ENCODE data around the gene MAP7.

Gene MAP7

GRCh38 chr6:136501514-136501913 is 48.7 kb downstream of the MAP7 start:
- no peak overlapping the region for H2AFZ ChIP-seq (ENCODE audit: low read length)
- no peaks in the 10 kb centered on the region for H3K9me2 ChIP-seq (replicated peaks; ENCODE audit: insufficient read depth, low read length)
- no peak overlapping the region for H3K4me3 ChIP-seq (ENCODE audit: low read length)
- no peak overlapping the region for H3K4me2 ChIP-seq (ENCODE audit: low read depth, low read length)
- H3K4me1 ChIP-seq (ENCODE audit: low read length), result peaks cover 25% of the 10 kb centered on the region; the same call in 1 of the 2 replicates
- DNase-seq, result no peak
- no peaks in the 10 kb centered on the region for H3K9me3 ChIP-seq (replicated peaks; ENCODE audit: insufficient read depth, low read length)
- no peaks in the 10 kb centered on the region for H3F3A ChIP-seq (ENCODE audit: insufficient read depth, low read length)
- no peaks in the 10 kb centered on the region for H3K27me3 ChIP-seq (replicated peaks; ENCODE audit: insufficient read depth, low read length)
- no peaks in the 10 kb centered on the region for H4K20me1 ChIP-seq (ENCODE audit: insufficient read depth, low read length)
- TF ChIP-seq EZH2 (optimal IDR thresholded peaks at IDR 0.05; ENCODE audit: low read depth, low read length), result no peak
- TF ChIP-seq EZH2phosphoT487 (IDR thresholded peaks at IDR 0.05; ENCODE audit: low read length), result no peak
- no peak for TF ChIP-seq CTCF (IDR thresholded peaks at IDR 0.05; ENCODE audit: low read length)
- H3K27ac ChIP-seq (ENCODE audit: low read length), result no peak overlapping the region
- H3K9ac ChIP-seq (ENCODE audit: low read length), result no peak overlapping the region
- H3K36me3 ChIP-seq (replicated peaks; ENCODE audit: insufficient read depth, low read length), result no peaks in the 10 kb centered on the region
- H3K79me2 ChIP-seq (ENCODE audit: low read length), result no peaks in the 10 kb centered on the region; the same call in 1 of the 2 replicates

GRCh38 chr6:136501096-136501495 is 49.1 kb downstream of the MAP7 start:
- H3K9me2 ChIP-seq (replicated peaks; ENCODE audit: insufficient read depth, low read length), result no peaks in the 10 kb centered on the region
- H2AFZ ChIP-seq (ENCODE audit: low read length), result no peak overlapping the region
- no peak overlapping the region for H3K9ac ChIP-seq (ENCODE audit: low read length)
- no peak for DNase-seq
- no peaks in the 10 kb centered on the region; the same call in 1 of the 2 replicates for H3K79me2 ChIP-seq (ENCODE audit: low read length)
- no peaks in the 10 kb centered on the region for H4K20me1 ChIP-seq (ENCODE audit: insufficient read depth, low read length)
- H3K27ac ChIP-seq (ENCODE audit: low read length), result no peak overlapping the region
- no peaks in the 10 kb centered on the region for H3F3A ChIP-seq (ENCODE audit: insufficient read depth, low read length)
- H3K4me3 ChIP-seq (ENCODE audit: low read length), result no peak overlapping the region
- peaks cover 25% of the 10 kb centered on the region; the same call in 1 of the 2 replicates for H3K4me1 ChIP-seq (ENCODE audit: low read length)
- TF ChIP-seq CTCF (IDR thresholded peaks at IDR 0.05; ENCODE audit: low read length), result no peak
- TF ChIP-seq EZH2 (optimal IDR thresholded peaks at IDR 0.05; ENCODE audit: low read depth, low read length), result no peak
- no peak for TF ChIP-seq EZH2phosphoT487 (IDR thresholded peaks at IDR 0.05; ENCODE audit: low read length)
- no peak overlapping the region for H3K4me2 ChIP-seq (ENCODE audit: low read depth, low read length)
- H3K36me3 ChIP-seq (replicated peaks; ENCODE audit: insufficient read depth, low read length), result no peaks in the 10 kb centered on the region
- H3K9me3 ChIP-seq (replicated peaks; ENCODE audit: insufficient read depth, low read length), result no peaks in the 10 kb centered on the region
- no peaks in the 10 kb centered on the region for H3K27me3 ChIP-seq (replicated peaks; ENCODE audit: insufficient read depth, low read length)

GRCh38 chr6:136500414-136500813 is 49.8 kb downstream of the MAP7 start:
- Histone ChIP-seq H3K9me2 (replicated peaks; ENCODE audit: insufficient read depth, low read length) (no peaks in the 10 kb centered on the region), H3K36me3 (replicated peaks; ENCODE audit: insufficient read depth, low read length) (no peaks in the 10 kb centered on the region), H3K9ac (ENCODE audit: low read length) (no peak overlapping the region), H3K4me3 (ENCODE audit: low read length) (no peak overlapping the region), H2AFZ (ENCODE audit: low read length) (no peak overlapping the region), H3K27ac (ENCODE audit: low read length) (no peak overlapping the region), H3K9me3 (replicated peaks; ENCODE audit: insufficient read depth, low read length) (no peaks in the 10 kb centered on the region), H3K4me2 (ENCODE audit: low read depth, low read length) (no peak overlapping the region), H3K79me2 (ENCODE audit: low read length) (no peaks in the 10 kb centered on the region; the same call in 1 of the 2 replicates), H3K27me3 (replicated peaks; ENCODE audit: insufficient read depth, low read length) (no peaks in the 10 kb centered on the region), H4K20me1 (ENCODE audit: insufficient read depth, low read length) (no peaks in the 10 kb centered on the region), H3F3A (ENCODE audit: insufficient read depth, low read length) (no peaks in the 10 kb centered on the region), H3K4me1 (ENCODE audit: low read length) (peaks cover 25% of the 10 kb centered on the region; the same call in 1 of the 2 replicates)
- DNase-seq, result no peak
- TF ChIP-seq EZH2phosphoT487 (IDR thresholded peaks at IDR 0.05; ENCODE audit: low read length), result no peak
- no peak for TF ChIP-seq CTCF (IDR thresholded peaks at IDR 0.05; ENCODE audit: low read length)
- TF ChIP-seq EZH2 (optimal IDR thresholded peaks at IDR 0.05; ENCODE audit: low read depth, low read length), result no peak

Measured in MM.1S (cell line).